Anterior cingulate cortex (tissue), 58 donors: ENCODE data around the gene KMT5C.

Experiments
- DNase-seq, 58 donors: peaks; one replicate each; lab custom pipeline; 2025; lab: John Stamatoyannopoulos, UW

Gene KMT5C

DNA sequence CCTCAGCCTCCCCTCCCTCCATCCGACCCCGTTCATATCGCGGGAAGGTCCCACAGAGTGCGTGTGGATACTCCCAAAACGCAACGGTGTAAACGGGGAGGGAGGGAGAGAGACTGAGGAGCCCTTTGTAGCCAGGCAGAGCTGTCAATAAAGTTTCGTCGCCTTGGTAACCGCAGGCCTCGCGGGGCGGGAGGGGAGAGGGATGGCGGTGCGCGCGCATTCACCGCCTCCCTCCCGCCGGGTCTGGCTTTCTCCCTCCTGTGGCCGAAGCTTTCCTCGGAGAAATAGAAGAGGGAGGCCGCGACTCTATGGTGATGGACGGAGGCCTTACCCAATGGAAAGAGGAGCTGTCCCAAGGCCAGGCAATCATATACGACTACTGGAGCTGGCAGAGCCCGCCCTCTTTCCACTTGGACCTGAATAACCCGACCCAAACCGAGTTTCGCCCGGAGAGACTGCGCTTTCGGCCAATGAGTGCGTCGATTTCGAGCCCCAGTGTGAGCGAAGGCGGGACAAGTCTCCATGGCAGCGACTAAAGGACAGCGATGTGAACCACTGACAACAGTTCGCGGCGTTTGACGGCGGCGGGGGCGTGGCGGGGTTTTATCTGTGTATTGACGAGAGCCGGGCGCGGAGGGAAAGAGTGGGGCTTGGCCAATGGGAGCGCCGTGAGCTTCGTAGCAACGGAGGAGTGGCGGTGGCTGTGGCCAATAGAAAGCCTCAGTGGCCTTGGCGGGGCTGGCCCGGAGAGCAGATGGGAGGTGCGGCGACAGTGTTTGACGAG is at the start of gene KMT5C:
Gene KMT5C, plus strand, starts transcription at position 772 of the 784 bp plus-strand sequence. CDS start 2,061 bp downstream, outside the sequence.
- peak; percentile 98 to 100 (median 100) for DNase-seq

DNA sequence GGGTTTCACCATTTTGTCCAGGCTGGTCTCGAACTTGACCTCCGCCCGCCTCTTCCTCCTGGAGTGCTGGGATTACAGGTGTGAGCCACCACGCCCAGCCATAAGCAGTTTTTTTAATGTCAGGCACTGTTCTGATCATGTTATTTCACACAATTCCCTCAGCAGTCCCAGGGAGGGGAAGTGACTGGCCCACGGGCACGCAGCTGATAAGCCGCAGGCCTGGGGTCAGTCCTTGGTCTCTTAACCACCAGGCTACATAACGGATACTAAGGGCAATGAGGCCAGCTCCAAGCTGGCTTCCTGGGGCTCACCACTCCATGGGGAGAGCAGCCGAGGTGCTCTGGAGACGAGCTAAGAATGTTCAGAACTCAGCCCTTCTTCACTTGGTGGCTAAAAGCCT is 42.4 kb upstream of the KMT5C start:
- DNase-seq: no peak

DNA sequence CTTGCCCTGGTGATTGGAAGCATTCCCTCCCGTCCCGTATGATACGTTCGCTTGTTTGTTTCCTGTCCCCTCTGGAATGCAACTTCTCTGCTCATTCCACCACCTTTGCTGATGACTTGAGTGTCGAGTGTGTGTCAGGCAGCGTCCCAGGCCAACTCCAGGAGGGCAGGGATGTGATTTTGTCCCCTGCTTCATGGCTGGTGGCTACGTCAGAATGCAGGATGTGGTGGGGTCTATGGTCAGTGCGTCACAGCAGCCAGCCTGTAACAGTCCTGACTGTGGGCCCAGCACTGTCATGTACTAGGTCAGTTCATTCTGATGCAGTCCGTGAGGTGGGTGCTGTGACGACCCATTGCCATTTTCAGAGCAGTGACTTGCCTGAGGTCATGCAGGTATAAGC is 39.7 kb upstream of the KMT5C start:
- DNase-seq: no peak

DNA sequence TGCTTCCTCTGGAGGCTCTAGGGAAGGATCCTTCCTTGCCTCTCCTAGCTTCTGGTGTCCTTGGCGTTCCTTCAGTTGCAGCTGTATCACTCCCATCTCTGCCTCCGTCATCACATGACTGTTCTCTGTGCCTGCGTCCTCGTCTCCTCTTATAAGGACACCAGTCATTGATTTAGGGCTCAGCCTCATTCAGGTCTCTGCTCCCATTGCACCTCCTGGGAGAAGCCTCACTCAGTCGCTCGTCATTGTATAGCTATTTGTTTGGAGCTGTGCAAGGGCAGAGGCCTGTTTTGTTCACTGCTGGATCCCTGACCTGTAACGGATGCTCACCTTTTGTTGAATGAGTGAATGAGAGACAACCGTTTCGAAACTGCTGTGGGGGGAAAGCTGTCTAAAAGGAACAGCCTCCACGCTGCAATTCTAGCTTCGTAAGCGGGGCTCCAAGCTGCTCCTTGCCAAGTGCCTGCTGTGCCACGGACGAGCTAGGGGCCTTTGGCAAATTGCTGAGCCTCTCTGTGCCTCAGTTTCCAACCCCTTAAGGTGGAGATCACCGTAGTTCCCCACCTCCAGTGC is 38.7 kb upstream of the KMT5C start:
- DNase-seq: peak in 36 of 58 donors; percentile 4 to 71 (median 32)

DNA sequence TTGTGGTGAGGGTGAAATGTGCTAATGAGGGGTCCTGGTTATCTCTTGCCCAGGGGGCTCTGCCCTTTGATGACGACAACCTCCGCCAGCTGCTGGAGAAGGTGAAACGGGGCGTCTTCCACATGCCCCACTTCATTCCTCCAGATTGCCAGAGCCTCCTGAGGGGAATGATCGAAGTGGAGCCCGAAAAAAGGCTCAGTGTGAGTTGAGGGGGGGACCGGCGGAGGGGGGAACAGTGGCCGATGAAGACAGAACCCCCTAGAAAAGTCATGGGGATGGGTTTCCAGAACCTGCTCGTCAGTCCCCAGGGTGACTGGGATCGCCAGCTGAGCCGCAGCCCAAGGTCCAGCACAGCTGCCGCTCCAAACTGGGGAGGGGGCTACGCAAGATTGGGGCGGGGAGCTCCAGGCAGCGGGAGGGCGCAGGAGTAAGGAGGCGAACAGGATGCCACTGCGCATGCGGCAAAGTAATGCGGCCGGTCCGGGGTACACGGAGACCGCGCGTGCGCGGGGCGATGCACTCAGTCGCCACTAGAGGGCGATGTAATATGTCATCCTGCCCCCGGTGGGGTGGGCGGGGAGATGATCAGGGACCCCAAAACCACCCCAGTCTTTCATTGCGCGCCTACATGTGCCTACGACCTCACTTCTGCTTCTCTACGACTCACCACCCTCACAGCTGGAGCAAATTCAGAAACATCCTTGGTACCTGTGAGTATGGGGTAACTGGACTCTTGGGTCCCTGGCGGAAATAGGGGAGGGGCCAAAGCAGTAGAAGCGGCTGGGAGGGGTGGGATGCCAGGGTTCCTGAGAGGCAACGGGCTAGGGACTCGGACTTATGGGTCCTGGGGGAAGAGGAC is 38.0 kb upstream of the KMT5C start:
- DNase-seq: peak in 57 of 58 donors; percentile 11 to 90 (median 74)

DNA sequence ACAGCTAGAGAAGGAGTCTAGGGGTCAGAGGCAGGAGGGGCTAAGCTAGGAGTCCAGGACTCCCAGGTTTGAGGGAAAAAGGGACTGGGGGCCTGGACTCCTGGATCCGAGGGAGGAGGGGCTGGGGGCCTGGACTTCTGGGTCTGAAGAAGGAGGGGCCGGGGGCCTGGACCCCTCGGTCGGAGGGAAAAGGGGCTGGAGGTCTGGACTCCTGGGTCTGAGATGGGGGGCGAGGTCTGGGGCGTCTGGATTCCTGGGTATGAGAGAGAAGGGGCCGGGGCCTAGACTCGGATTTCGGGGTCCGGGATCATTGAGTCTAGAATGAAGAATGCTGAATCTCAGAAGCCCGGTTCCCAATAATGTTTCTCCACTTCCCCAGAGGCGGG is 37.4 kb upstream of the KMT5C start:
- no peak for DNase-seq

DNA sequence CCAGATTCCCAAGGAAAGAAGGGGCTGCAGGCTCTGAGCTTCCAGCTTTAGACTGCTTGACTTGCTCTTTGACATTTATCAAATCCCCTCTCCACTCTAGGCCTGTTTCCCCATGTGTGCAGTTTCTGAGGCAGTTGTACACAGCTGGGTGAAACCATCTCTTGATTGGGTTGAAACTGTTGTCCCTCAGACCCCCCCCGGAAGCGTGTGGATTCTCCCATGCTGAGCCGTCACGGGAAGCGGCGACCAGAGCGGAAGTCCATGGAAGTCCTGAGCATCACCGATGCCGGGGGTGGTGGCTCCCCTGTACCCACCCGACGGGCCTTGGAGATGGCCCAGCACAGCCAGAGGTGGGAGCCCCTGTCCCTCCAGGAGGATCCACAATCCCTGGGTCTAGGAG is 36.2 kb upstream of the KMT5C start:
- no peak for DNase-seq

DNA sequence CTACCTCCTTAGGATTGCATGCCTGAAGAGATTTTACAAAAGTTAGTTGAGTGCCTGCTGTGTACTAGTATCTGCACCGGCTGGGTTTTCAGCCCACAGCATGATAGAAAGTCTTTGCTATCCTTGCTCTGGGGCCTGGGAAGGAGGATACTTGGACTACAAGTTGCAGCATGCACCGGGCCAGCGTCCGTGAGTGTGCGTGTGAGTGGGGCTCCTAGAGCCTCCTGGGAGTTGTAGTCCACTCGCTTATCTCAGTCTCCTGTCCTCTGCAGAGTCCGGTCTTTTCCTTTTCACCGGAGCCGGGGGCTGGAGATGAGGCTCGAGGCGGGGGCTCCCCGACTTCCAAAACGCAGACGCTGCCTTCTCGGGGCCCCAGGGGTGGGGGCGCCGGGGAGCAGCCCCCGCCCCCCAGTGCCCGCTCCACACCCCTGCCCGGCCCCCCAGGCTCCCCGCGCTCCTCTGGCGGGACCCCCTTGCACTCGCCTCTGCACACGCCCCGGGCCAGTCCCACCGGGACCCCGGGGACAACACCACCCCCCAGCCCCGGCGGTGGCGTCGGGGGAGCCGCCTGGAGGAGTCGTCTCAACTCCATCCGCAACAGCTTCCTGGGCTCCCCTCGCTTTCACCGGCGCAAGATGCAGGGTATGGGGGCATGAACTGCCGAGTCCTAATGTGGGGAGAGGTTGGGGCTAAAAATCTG is 35.2 kb upstream of the KMT5C start:
- no peak for DNase-seq

DNA sequence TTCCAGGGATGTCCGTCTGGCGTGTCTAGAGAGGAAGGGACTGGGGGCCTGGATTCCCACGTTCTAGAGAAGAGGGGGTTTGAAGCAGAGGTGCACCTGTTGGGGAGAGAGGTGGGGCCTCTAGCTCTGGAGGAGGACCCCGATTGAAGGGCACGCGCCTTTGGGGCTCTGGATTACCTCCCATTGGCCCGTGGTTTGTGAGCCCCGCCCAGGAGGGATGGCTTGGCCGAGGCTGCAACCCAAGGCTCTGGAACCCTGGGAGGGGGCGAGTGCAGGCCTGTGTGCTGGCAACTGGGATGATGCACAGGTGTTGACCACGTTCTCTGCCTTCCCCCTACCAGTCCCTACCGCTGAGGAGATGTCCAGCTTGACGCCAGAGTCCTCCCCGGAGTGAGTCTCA is 34.7 kb upstream of the KMT5C start:
- DNase-seq: no peak

DNA sequence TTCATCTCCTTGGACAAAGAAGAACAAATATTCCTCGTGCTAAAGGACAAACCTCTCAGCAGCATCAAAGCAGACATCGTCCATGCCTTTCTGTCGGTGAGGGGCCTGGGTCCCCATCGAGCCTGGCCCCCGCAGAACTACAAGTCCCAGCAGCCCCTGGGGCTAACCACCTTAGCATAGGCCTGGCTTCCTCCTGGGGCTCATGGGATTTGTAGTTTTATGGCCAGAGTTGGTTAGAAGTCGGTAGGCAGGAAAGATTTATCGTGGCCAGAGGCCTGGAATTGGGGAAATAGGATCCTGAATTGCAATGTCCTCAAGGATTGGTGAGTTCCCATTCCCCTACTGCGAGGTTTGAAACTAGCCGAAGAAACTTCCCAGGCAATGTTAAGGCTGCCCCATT is 34.2 kb upstream of the KMT5C start:
- no peak for DNase-seq

DNA sequence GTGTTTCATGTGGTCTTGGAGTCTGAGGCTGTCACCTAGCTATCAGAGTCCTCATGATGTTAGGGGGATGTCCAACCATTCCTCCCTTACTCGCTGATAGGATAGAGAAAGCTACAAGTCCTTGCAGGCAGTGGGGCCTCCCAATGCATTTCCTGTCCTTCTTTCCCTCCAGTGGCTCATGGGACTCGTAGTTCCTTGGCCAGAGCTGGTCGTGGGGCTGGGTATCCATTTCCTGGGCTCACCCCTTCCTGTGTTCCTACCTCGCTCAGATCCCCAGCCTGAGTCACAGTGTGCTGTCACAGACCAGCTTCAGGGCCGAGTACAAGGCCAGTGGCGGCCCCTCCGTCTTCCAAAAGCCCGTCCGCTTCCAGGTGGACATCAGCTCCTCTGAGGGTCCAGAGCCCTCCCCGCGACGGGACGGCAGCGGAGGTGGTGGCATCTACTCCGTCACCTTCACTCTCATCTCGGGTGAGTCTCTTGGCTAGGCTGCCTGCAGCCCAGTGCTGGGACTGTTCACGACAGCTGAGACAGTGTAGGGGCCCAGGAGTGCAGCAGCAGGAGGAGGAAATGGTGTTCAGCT is 33.6 kb upstream of the KMT5C start:
- DNase-seq: no peak

DNA sequence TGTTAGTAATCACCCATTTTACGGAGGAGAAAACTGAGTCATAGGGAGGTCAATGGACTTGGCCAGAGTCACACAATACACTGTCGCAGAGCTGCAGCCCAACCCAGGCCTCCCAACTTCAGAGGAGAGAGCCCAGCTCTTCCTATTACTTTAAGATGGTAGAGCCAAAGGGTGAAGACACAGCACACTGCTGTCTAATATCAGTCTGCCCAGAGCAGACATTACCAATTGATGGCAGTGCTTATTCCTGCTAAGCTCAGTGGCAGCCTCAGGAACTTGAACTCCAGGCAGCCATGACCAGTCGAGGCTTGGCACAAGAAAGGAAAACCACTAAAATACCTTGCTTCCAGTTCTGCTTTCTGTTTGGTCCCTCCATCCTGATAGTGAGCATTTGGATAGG is 33.0 kb upstream of the KMT5C start:
- DNase-seq: no peak

DNA sequence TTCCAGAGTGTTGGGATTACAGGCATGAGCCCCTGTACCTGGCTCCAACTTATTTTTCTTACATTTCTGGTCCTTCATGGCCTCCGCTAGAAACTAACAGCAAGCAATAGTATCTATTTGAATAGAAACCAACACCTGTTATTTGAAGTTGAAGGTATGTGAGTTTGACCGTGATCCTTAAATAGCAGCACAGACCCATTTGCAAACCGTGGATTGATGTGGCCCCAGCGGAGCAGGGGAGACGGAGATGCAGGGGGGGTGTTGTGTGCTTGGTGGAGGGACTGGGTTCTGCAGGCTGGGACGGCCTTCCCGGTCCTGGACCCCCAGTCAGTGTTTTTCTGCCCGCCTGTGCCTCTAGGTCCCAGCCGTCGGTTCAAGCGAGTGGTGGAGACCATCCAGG is 31.4 kb upstream of the KMT5C start:
- no peak for DNase-seq

DNA sequence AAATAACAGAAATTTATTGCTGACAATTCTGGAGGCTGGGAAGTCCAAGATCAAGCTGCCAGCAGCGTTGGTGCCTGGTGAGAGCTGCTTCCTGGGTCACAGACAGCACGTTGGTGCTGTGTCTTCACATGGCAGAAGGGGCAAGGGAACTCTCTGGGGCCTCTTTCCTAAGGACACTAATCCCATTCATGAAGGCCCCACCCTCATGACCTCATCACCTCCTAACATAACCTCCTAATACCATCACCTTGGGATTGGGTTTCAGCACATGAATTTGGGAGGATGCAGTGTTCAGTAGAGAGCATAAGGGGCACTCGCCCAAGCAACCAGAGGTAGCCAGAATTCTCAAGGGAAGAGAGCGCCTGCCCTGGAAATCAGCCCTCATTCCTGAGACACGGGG is 30.2 kb upstream of the KMT5C start:
- no peak for DNase-seq

DNA sequence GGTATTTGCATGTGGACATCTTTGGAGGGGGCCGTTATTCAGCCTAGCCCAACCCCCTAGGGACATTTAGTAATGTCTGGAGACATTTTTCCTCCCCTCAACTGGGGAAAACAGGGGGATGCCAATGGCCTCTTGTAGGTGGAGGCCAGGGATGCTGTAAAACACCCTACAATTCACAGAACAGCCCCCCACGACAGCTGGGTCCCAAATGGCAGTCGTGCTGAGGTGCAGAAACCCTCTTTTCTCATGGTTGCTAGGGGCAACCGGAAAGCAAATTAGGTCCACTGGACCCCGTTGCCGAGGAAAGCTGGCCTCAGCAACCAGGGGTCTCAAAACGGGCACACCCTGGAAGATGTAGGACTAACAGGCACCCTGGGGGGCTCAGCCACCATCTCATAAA is 29.2 kb upstream of the KMT5C start:
- DNase-seq: no peak

DNA sequence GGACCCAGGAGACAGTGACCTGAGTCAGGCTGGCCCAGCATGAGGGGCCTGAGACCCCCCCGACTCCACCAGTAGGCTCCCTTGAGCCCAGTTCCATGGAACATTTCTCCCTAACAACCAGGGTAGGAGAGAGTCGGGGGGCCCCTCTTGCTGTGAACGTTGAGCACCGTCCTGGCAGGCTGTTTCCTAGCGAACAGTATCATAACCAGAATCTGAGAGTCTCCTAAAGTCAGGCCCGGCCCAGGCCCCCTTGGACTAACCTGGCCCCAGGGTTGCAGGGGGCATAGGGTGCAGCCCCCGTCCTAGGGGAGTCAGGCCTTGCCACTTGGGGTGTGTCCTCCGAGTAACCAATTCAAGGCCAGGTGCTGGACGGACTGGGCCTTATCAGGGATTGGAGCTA is 28.3 kb upstream of the KMT5C start:
- no peak for DNase-seq

DNA sequence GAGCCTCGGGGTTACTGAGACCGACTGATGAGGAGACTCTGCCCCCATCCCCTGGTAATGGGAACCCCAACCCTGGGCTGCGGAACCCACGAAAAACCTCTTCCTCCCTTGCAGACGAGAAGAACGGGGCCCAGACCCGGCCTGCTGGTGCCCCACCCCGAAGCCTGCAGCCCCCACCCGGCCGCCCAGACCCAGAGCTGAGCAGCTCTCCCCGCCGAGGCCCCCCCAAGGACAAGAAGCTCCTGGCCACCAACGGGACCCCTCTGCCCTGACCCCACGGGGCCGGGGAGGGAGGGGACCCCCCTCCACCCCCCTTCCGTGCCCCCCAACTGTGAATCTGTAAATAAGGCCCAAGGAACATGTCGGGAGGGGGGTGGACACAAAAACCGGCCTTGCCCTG is 27.9 kb upstream of the KMT5C start:
- DNase-seq: no peak

DNA sequence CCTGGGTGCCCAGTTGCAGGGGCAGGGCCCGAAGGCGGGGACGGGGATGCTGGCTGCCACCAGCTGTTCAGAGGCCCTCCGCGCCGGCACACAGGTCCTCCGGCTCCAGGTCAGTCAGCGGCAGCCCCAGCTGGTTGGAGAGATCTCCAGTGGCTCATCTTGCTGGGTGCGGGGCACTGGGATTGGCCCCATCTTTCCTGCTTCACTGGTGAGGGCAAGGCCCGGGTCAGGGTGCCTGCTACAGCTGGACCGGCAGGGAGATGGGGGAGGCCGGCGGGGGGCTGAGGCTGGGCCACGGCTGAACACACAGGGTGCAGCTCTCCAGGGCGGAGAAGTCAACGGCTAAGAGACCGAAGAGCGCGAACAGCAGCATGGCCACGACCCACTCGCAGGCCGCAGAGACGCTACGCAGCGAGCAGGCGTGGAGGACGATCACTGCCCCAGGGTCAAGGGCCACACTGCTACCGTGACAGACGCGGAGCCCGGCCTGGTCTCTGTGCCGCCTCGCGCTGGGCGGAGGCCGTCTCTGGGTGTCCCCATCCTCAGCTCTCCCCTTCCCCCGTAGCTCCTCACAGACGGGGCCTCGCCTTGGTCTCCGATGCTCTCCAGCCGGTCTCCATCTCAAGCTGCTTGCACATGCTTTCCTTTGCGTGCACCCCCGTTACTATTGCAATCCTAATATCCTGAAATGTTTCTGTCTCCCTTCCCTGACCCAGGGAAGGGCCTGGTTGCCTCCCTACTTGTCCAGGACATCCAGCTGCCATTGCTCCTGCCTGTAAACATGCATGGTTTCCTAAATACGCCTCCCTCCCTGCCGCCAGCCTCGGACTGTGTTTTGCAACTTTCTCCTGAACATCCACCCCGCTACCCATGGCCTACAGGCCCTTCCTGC is 26.8 kb upstream of the KMT5C start:
- no peak for DNase-seq

DNA sequence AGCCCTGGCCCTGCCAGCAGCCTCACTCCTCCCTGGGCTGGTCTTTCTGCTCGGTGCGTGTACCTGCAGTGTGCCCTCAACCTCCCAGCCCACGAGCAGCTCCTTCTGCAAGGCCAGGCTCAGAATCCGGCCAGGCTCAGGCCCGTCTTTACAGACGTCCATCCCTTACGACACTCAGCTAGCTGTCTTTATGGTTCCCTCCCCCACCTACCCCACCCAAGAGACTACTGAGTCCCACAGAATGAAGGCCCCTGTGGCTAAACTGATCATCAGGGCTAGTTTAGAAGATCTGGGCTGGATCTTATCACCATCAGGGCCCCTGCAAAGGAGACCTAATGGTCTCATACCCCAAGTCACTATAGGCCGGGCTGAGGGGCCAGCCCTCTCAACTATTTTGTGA is 25.3 kb upstream of the KMT5C start:
- DNase-seq: no peak
